ENCODE data around the gene MYBPH.

The MYBPH gene

GRCh38 chr1:203211812-203212211 lies 36.2 kb upstream of the MYBPH start:
- Histone ChIP-seq H3K27me3 (ENCODE audit: control insufficient read depth, insufficient read depth, low read length) (no peaks in the 10 kb centered on the region), H3K27ac (ENCODE audit: low read depth, low read length) (no peak overlapping the region), H3K4me3 (ENCODE audit: low read length) (no peak overlapping the region), H3K4me1 (ENCODE audit: control insufficient read depth, insufficient read depth, low read length) (no peaks in the 10 kb centered on the region), H3K36me3 (ENCODE audit: control insufficient read depth, insufficient read depth, low read length) (no peaks in the 10 kb centered on the region), H3K9ac (ENCODE audit: low read length) (no peak overlapping the region)

GRCh38 chr1:203210988-203211387 lies 35.4 kb upstream of the MYBPH start:
- no peaks in the 10 kb centered on the region for H3K36me3 ChIP-seq (ENCODE audit: control insufficient read depth, insufficient read depth, low read length)

GRCh38 chr1:203210350-203210749 lies 34.7 kb upstream of the MYBPH start:
- Histone ChIP-seq H3K4me1 (ENCODE audit: control insufficient read depth, insufficient read depth, low read length) (no peaks in the 10 kb centered on the region), H3K27me3 (ENCODE audit: control insufficient read depth, insufficient read depth, low read length) (no peaks in the 10 kb centered on the region), H3K36me3 (ENCODE audit: control insufficient read depth, insufficient read depth, low read length) (no peaks in the 10 kb centered on the region), H3K27ac (ENCODE audit: low read depth, low read length) (no peak overlapping the region), H3K4me3 (ENCODE audit: low read length) (no peak overlapping the region), H3K9ac (ENCODE audit: low read length) (no peak overlapping the region)

More at GRCh38 chr1:203210988-203211387, 35.4 kb upstream of the MYBPH start:
- H3K27me3 ChIP-seq (ENCODE audit: control insufficient read depth, insufficient read depth, low read length), result no peaks in the 10 kb centered on the region
- H3K27ac ChIP-seq (ENCODE audit: low read depth, low read length), result no peak overlapping the region
- H3K9ac ChIP-seq (ENCODE audit: low read length), result no peak overlapping the region
- no peak overlapping the region for H3K4me3 ChIP-seq (ENCODE audit: low read length)
- H3K4me1 ChIP-seq (ENCODE audit: control insufficient read depth, insufficient read depth, low read length), result no peaks in the 10 kb centered on the region

- Histone ChIP-seq H3K27me3 (ENCODE audit: control insufficient read depth, insufficient read depth, low read length) (no peaks in the 10 kb centered on the region), H3K36me3 (ENCODE audit: control insufficient read depth, insufficient read depth, low read length) (no peaks in the 10 kb centered on the region), H3K27ac (ENCODE audit: low read depth, low read length) (no peak overlapping the region), H3K4me3 (ENCODE audit: low read length) (no peak overlapping the region), H3K9ac (ENCODE audit: low read length) (no peak overlapping the region), H3K4me1 (ENCODE audit: control insufficient read depth, insufficient read depth, low read length) (no peaks in the 10 kb centered on the region)
Measured at GRCh38 chr1:203208181-203208580, 32.6 kb upstream of the MYBPH start.

- no peak overlapping the region for H3K27ac ChIP-seq (ENCODE audit: low read depth, low read length)
Measured at GRCh38 chr1:203207751-203208150, 32.1 kb upstream of the MYBPH start.

GRCh38 chr1:203206129-203206687 lies 30.6 kb upstream of the MYBPH start:
- no peaks in the 10 kb centered on the region for H3K4me1 ChIP-seq (ENCODE audit: control insufficient read depth, insufficient read depth, low read length)
- no peak overlapping the region for H3K27ac ChIP-seq (ENCODE audit: low read depth, low read length)
- H3K9ac ChIP-seq (ENCODE audit: low read length), result no peak overlapping the region
- no peaks in the 10 kb centered on the region for H3K36me3 ChIP-seq (ENCODE audit: control insufficient read depth, insufficient read depth, low read length)
- H3K4me3 ChIP-seq (ENCODE audit: low read length), result no peak overlapping the region
- H3K27me3 ChIP-seq (ENCODE audit: control insufficient read depth, insufficient read depth, low read length), result no peaks in the 10 kb centered on the region

More at GRCh38 chr1:203207751-203208150, 32.1 kb upstream of the MYBPH start:
- H3K27me3 ChIP-seq (ENCODE audit: control insufficient read depth, insufficient read depth, low read length), result no peaks in the 10 kb centered on the region
- H3K36me3 ChIP-seq (ENCODE audit: control insufficient read depth, insufficient read depth, low read length), result no peaks in the 10 kb centered on the region
- no peaks in the 10 kb centered on the region for H3K4me1 ChIP-seq (ENCODE audit: control insufficient read depth, insufficient read depth, low read length)
- H3K4me3 ChIP-seq (ENCODE audit: low read length), result no peak overlapping the region
- H3K9ac ChIP-seq (ENCODE audit: low read length), result no peak overlapping the region

- Histone ChIP-seq H3K36me3 (ENCODE audit: control insufficient read depth, insufficient read depth, low read length) (no peaks in the 10 kb centered on the region), H3K27ac (ENCODE audit: low read depth, low read length) (no peak overlapping the region), H3K4me1 (ENCODE audit: control insufficient read depth, insufficient read depth, low read length) (no peaks in the 10 kb centered on the region), H3K27me3 (ENCODE audit: control insufficient read depth, insufficient read depth, low read length) (no peaks in the 10 kb centered on the region), H3K4me3 (ENCODE audit: low read length) (no peak overlapping the region), H3K9ac (ENCODE audit: low read length) (no peak overlapping the region)
Measured at GRCh38 chr1:203204756-203205155, 29.1 kb upstream of the MYBPH start.

- no peaks in the 10 kb centered on the region for H3K4me1 ChIP-seq (ENCODE audit: control insufficient read depth, insufficient read depth, low read length)
- no peaks in the 10 kb centered on the region for H3K36me3 ChIP-seq (ENCODE audit: control insufficient read depth, insufficient read depth, low read length)
- H3K9ac ChIP-seq (ENCODE audit: low read length), result no peak overlapping the region
- no peak overlapping the region for H3K27ac ChIP-seq (ENCODE audit: low read depth, low read length)
- H3K4me3 ChIP-seq (ENCODE audit: low read length), result no peak overlapping the region
- H3K27me3 ChIP-seq (ENCODE audit: control insufficient read depth, insufficient read depth, low read length), result no peaks in the 10 kb centered on the region
Measured at GRCh38 chr1:203202431-203203245, 27.0 kb upstream of the MYBPH start.

- Histone ChIP-seq H3K27me3 (ENCODE audit: control insufficient read depth, insufficient read depth, low read length) (no peaks in the 10 kb centered on the region), H3K4me1 (ENCODE audit: control insufficient read depth, insufficient read depth, low read length) (no peaks in the 10 kb centered on the region), H3K4me3 (ENCODE audit: low read length) (no peak overlapping the region), H3K27ac (ENCODE audit: low read depth, low read length) (no peak overlapping the region), H3K9ac (ENCODE audit: low read length) (no peak overlapping the region), H3K36me3 (ENCODE audit: control insufficient read depth, insufficient read depth, low read length) (no peaks in the 10 kb centered on the region)
Measured at GRCh38 chr1:203201516-203202205, 26.0 kb upstream of the MYBPH start.

GRCh38 chr1:203200916-203201315 lies 25.3 kb upstream of the MYBPH start:
- no peak overlapping the region for H3K27ac ChIP-seq (ENCODE audit: low read depth, low read length)
- H3K4me3 ChIP-seq (ENCODE audit: low read length), result no peak overlapping the region
- H3K36me3 ChIP-seq (ENCODE audit: control insufficient read depth, insufficient read depth, low read length), result no peaks in the 10 kb centered on the region
- no peak overlapping the region for H3K9ac ChIP-seq (ENCODE audit: low read length)
- no peaks in the 10 kb centered on the region for H3K4me1 ChIP-seq (ENCODE audit: control insufficient read depth, insufficient read depth, low read length)
- H3K27me3 ChIP-seq (ENCODE audit: control insufficient read depth, insufficient read depth, low read length), result no peaks in the 10 kb centered on the region

GRCh38 chr1:203199816-203200571 lies 24.4 kb upstream of the MYBPH start:
- H3K4me1 ChIP-seq (ENCODE audit: control insufficient read depth, insufficient read depth, low read length), result no peaks in the 10 kb centered on the region
- H3K9ac ChIP-seq (ENCODE audit: low read length), result no peak overlapping the region
- H3K4me3 ChIP-seq (ENCODE audit: low read length), result no peak overlapping the region

GRCh38 chr1:203199481-203199815 lies 23.8 kb upstream of the MYBPH start:
- no peaks in the 10 kb centered on the region for H3K27me3 ChIP-seq (ENCODE audit: control insufficient read depth, insufficient read depth, low read length)
- H3K27ac ChIP-seq (ENCODE audit: low read depth, low read length), result no peak overlapping the region
- no peaks in the 10 kb centered on the region for H3K36me3 ChIP-seq (ENCODE audit: control insufficient read depth, insufficient read depth, low read length)
- no peak overlapping the region for H3K9ac ChIP-seq (ENCODE audit: low read length)
- H3K4me3 ChIP-seq (ENCODE audit: low read length), result no peak overlapping the region
- H3K4me1 ChIP-seq (ENCODE audit: control insufficient read depth, insufficient read depth, low read length), result no peaks in the 10 kb centered on the region

More at GRCh38 chr1:203199816-203200571, 24.4 kb upstream of the MYBPH start:
- Histone ChIP-seq H3K27ac (ENCODE audit: low read depth, low read length) (no peak overlapping the region), H3K27me3 (ENCODE audit: control insufficient read depth, insufficient read depth, low read length) (no peaks in the 10 kb centered on the region), H3K36me3 (ENCODE audit: control insufficient read depth, insufficient read depth, low read length) (no peaks in the 10 kb centered on the region)

Measured in rectal smooth muscle tissue (tissue), 1 donor.